ENCODE results near the gene FN3K.

FN3K gene

DNA sequence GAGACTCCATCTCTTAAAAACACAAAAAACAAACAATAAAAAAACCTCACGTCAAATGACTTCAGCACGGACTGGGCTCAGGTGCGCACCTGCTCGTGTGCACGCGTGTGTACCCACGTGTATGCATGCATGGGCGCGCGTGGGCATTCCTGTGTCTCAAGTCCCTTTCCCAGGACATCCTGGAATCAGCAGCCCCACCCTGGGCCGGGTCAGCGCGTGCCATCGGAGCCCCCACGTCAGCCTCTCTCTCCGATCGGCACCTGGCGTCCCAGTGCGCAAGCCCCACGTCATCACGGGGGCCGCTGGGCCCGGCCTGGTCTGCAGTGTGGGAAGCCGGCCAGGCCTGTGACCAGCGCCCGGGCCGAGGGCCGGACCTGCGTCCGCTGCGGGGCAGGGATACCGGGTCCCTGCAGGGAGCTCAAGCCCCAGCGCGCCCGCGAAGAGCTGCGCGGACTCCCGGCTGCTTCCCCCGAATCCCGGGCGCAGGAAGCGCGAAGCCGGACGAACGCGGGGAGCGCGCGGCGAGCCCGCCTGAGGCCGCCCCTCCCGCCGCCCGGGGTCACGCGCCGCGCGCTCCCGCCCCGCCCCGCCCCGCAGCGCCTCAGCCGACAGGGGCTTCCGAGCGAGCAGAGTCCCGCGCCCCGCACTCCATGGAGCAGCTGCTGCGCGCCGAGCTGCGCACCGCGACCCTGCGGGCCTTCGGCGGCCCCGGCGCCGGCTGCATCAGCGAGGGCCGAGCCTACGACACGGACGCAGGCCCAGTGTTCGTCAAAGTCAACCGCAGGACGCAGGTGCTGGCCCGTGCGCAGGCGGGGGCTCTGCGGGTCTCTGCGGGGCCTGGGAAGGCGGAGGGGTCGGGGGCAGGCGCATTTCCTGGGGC lies at the start of gene FN3K:
TSS of gene FN3K (plus strand) at position 629 of the 880 bp plus-strand sequence. CDS start at position 651, 22 bp downstream.
- peak; percentile 68 for DNase-seq

DNA sequence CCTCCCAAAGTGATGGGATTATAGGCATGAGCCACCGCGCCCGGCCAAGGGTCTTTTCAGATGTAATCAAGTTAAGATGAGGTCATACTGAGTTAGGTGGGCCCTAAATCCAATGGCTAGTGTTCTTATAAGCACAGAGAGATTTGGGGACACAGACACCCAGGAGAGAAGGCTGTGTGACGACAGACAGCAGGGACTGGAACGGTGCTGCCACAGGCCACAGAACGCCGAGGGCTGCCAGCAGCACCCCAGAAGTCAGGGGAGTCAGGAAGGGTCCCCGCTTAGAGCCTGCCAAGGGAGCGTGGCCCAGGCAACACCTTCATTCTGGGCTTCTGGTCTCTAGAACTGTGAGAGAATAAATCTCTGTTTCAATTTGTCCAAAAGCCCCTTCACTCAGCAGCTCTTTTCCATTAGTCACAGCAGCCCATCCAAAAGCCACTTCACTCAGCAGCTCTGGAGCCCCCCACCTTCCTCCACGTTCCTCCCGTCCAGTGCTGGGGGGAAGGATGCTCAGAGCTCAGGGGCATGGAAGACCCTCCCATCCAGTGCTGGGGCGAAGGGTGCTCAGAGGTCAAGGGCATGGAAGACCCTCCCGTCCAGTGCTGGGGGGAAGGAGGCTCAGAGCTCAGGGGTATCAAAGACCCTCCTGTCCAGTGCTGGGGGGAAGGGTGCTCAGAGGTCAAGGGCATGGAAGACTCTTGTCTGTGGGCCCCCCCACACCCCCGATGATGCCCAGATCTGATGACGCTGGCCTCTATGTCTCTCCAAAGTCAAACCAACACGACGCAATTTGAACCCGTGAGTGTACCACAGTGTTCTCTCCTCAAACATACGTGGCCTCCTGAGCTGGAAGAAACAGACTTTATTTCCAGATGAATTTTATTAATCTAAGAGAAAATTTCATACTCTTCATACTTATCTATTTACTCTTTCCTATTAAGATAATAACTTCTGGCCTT lies 48.8 kb upstream of the FN3K start:
- DNase-seq, result no peak

DNA sequence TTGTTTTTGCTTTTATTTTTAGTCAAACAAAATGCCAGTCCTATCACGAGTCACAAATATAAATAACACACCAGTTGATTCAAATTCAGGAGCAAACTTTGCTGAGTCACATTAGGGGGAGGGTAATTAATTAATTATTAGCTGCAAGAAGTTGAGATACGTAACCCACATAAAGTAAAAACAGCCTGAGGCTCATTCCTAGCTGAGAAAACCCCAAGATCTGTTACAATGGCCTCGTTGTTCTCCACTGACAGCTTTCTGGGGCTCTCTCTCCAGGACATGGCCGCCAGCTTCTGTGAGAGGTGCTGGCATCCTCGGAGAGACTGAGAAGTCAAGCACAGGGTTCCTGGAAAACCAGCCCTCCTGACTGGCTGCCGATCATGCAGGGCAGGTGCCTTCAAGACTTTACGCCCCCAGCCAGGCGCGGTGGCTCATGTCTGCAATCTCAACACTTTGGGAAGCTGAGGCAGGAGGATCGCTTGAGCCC lies 48.0 kb upstream of the FN3K start:
- DNase-seq, result no peak

DNA sequence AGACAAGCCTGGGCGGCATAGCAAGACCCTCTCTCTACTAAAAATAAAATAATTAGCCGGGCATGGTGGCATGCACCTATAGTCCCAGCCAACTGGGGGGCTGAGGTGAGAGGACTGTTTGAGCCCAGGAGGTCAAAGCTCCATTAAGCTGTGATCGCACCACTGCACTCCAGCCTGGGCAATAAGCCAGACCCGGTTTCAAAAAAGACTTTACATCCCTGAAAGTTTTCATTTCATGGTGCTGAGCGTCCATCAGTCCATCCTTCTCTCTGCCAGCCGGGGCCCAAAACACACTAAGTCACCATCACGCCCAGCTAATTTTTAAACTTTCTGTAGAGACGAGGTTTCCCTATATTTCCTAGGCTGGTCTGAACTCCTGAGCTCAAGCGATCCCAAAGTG lies 47.5 kb upstream of the FN3K start:
- no peak for DNase-seq

DNA sequence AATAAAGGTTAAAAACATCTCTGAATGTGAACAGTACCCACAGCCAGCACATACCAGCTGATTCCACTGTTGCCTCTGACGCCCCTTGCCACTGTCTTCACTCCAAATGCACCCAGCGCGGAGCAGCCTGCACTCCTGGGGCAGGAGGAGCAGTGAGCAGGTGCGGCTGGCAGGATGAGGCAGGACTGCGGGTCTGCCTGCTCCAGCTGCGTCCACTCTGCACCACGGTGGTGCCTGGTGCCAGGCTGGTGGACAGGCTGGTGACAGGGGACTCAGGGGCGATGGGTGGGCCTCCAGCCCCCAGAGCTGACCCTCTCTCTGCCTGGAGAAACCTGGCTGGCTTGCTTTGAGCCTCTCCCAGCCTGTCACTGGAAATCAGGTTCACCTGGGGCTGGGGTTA lies 46.3 kb upstream of the FN3K start:
- no peak for DNase-seq

DNA sequence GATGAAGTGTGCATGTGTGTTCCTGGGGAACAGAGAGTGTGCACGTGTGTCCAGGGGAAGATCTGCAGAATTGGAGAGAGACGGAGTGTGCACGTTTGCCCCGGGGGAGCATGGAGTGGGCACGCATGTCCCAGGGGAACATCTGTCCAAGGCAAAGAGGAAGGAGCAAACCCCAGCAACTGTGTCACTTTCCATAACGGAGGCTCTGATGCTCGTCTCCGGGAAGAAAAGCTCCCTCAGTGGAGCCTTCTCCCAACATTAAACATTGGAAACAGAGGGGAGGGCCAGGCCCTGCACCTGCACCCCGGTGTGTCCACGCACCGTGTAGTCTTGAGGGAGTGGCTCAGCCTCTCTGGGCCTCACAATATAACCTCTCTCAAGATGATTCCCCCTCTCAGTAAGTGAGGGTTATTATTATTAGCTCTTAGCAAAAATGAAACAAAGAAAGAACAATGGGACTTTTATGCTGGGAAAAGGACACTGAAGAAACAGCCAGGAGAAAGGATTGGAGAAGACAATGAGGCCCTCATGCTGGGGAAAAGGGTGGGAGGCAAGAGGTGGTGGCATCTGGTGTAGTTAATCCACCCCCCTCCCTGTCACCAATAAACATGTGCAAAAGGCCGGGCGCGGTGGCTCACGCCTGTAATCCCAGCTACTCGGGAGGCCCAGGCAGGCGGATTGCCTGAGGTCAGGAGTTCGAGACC lies 44.5 kb upstream of the FN3K start:
- no peak for DNase-seq

DNA sequence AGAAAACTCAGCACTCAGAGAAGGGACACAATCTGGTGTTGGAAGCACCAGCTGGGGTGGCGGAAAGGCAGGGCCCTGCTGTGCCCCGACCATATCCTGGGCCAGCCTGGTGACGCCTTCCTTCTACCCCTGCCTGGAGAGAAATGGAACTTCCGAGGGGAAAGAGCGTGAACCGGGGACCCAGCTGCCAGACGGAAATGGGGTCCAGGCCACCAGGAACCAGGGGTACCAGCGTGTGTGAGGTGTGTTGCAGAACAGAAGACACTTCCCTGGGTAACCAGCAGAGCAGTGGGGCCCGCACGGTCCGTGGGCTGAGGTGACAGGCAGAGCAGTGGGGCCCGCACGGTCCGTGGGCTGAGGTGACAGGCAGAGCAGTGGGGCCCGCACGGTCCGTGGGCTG lies 43.7 kb upstream of the FN3K start:
- no peak for DNase-seq

DNA sequence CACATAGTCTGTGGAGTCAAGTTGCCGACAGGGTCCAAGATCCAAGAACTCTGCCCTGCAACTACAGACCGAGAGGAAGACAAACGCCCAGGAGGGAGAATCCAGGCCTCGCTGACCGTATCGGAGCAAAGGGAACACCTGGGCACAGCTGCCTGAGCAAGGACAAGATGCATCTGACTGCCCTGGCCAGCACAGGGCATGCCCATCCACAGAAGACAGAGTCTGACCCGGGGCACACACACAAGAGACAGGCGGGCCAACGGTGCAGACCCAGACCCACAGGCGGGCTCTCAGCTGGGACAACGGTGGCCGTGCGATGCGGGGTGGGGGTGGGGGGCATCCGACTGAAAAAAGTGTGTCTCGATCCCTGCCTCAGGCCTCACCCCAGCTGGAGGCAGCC lies 43.1 kb upstream of the FN3K start:
- DNase-seq, result no peak

DNA sequence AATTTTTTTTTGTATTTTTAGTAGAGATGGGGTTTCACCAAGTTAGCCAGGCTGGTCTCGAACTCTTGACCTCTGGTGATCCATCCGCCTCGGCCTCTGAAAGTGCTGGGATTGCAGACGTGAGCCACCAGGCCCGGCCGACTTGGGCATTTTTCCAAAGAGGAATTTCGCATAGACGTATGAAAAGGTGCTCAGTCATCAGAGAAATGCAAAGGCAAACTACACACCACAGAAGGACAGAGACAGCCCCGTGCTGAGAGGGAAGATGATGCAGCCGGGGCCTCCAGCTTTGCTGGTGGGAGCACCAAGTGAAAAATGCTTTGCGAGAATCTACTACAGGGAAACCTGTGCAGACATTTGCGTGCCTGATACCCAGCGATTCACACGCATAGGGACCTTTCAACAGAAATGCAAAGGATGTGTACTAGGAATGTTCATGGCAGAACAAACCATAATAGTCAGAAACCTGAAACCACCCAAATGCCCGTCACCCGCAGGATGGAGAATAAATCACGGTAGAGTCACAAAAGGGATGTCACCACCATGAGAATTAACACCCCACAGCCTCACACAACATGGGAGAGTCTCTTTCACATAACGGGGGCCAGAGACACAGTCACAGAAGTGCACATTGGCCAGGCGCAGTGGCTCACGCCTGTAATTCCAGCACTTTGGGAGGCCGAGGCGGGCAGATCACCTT lies 42.1 kb upstream of the FN3K start:
- DNase-seq, result no peak

DNA sequence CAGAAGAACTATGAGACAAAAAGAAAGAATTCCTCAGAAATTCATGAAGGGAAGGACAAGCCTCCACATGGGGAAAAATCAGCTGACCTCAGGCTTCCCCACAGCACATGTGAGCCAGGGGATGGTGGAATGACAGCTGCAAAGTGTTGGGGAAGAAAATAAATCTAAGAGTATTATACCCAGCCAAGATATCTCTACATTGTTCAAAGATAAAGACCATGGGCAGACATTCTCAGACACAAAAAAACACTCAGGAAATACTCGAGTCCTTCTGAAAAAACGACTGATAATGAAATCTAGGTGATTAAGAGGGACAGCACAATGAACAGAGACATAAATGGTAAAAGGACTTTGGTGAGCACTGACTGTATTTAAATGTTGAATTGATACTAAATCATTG lies 40.8 kb upstream of the FN3K start:
- no peak for DNase-seq

DNA sequence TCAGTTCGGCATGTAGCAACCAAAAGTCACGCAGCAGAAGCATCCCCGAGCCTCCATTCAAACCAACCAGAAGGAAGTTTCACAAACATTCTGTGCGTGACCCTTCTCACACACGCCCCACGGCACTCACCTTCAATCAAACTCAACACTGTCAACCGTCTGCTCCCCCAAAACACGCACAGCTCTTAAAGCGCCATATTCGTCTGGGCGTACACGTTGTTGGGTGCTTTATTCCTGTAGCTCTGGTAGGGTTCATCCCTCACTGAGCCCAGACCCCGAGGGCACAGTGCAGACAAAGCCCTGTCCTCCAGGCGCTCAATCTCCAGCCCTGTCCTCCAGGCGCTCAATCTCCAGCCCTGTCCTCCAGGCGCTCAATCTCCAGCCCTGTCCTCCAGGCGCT lies 39.2 kb upstream of the FN3K start:
- no peak for DNase-seq

DNA sequence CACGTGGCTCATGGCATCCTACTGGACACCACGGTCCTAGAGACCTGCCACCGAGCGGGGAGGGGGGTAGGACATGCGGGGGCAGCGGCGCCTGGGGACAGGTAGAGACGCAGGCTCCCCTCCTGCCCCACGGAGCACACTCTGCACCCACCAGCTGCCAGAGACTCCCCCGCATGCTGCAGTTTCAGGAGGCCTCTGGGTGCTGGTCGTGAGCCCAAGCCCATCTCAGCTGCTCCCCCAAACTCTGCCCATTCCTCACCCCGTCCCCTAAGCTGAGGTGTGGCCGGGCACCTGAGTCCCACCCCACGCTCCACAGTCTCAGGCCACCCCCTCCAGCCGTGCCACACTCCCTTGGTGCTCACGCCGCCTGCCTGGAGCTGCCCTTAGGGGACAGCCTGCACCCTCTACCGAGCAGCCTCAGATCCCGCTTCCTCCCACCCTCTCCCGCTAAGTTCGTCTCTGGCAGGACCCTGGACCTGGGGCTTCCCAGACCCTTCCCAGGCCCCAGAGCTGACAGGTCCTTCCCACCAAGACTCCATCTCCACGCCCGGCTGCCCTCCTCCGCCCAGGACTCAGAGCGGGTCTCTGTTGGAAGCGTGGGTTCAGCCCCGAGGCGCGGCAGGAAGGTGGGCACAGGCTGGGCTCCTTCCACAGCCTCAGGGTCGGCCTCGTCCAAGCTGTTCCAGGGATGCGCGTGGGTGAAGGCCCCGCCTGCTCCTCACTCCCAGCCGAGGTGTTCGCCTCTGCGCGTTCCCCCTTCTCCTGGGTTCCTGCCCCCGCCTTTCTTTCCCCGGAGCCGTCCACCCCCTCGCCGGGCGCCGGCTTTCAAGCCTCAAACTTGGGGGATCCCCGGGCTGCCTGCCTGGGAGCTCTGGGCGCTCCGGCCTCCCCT lies 38.3 kb upstream of the FN3K start:
- DNase-seq, result peak; percentile 63

DNA sequence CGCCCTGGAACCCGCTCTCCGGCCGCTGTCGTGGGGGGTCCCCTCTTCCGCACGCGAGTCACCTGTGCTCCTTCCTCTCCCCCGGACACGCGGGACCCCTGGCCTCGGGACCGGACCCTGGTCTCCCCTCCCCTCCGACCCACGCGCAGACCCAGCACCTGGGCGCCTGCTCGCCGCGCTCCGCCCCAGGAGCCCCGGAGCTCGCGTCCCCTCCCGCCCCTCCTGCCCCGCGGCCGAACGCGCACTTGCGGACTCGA lies 37.7 kb upstream of the FN3K start:
- DNase-seq, result no peak

DNA sequence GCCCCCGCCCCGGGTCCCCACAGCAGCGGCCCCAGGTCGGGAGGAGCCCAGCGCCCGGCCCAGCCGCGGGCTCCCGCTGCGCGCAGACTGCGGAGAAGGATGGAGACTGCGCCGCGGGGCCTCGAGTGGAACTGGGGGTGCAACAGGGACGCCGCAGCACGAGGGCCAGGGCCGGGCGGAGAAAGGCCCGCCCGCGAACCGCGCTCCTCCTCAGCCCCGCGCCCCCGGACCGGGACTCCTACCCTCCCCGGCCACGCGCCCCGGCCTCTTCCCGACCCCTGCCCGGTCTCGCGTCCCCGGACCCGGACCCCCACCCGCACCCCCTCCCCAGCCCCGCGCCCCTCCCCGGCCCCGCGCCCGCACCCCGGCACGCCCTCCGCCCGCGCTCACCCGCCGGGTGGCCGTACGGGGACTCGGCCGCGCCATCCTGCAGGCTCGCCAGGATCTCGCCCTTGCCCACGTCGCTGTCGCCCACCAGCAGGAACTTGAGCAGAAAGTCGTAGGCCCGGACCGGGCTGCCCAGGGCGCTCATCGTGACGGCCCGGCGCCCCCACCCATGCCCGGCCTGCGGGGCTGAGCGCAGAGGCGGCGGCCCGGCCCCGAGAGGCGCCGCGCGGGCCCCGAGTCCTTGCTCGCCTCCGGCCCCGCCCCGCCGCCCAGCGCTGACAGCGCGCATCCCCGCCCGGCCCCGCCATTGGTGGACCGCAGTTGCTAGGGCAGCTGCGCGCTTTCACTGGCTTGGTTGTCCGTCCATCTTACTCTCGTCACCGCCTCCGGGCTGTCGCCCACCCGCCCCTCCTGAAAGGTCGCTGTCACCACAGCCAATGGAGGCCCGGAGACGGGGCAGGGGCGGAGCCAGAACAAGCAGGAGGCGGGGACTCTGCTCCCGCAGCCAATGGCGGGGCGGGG lies 37.1 kb upstream of the FN3K start, which contains the start of gene RAB40B:
TSS of gene RAB40B (minus strand) at position 634 of the 909 bp plus-strand sequence. CDS start at position 532, 102 bp downstream.
- DNase-seq, result peak; percentile 98

DNA sequence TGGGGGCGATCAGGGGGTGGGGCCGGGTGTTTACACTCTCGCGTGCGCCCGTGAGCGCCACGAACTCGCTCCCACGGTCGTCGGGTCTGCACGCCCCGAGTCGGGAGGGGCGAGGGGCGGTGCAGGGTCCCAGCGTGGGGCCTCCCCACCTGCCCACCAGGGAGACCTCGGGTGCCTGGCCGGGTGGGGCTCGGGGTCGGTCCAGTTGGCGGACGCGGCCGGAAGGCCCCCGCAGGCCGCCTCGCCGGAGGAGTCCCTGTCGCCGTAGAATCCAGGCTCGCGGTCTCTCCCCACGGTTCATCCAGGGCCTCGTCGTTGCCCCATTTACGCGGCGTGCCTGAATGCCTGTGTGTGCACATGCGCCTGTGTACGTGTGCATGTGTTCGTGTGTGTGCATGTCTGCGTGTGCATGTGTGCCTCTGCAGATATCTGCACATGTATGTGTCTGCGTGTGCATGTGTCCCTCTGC lies 36.4 kb upstream of the FN3K start:
- no peak for DNase-seq

DNA sequence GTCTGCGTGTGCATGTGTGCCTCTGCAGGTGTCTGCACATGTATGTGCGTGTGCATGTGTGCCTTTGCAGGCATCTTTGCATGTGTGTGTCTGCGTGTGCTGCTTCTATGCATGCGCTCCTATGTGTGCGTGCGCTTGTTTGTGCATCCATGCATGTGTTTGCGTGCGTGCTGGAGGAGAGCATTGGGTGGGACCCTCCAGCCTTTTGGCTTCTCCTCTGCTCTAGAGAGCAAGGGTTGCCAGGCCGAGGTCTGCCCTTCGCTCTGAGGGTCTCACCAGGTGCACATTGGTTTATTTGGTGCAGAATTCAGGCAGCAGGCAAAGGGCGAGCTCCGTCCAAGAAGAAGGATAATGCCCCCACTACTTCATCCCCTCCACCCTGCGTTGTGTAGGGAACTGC lies 35.9 kb upstream of the FN3K start:
- DNase-seq, result no peak

DNA sequence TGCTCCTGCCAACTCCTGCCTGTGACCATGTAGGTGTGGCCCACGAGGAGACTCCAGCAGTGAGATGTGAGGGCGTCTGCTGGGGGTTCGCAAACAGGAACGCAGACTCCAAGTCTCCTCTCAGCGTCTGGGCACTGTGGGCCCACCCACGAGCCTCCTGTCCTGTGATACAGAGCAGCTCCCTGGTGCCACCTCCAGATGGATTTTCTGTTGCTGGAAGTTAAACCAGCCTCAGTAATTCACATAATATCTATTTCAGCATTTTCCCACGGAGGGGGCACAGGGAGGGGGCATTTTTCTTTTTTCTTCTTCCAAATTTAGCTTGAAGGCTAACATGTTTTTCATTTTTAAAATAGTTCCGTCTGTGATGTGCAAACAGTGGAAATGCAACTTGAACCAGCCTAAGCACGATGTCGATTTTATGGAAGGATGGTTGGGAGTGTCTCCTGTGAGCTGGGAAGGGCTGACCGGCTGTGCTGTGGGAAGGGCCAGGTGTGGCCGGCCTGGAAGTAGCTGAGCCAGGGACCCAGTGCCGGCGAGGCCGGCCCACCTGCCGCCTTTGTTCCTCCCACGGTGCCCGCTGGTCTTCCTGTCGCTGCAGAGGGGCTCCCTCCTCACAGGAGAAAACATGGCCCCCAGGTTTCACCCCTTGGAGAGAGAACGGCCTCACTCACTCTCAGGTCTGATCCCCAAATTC lies 33.0 kb upstream of the FN3K start:
- DNase-seq, result no peak

DNA sequence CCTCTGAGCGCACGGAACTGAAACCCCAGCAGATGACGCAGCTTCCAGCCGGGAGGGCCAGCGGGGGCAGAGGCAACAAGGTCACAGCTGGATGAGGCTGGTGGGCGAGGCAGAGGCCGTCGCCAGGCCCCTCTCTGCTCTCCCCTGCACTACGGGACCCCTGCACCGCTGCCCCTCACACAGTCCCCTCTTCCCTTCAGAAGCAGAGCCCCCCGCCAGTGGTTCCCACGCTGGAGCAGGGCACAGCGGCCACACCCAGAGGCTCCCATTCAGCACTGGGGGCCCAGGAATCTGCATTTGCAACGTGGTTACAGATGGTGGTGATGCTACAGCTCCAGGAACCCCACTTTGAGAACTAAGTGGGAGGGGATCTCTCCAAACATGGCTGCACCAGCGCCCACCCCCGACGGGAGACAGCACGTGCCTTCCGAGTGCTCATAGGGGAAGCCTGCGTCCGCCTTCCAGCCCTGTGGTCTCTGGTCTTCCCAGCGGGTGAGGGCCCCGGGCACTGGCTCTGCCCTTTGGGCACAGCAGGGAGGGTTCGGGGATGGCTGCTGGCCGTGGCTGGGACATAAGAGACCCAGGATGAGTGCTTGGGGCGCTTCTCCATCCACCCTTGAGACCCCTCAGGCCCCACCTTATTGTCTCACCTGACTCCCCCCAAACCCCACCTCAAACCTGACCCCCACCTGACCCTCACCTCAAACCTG lies 32.2 kb upstream of the FN3K start:
- DNase-seq, result no peak
